HL-60 (cell line): ENCODE results near the gene CD82.

Source experiments
- GABPA ChIP-seq: IDR thresholded peaks from 2 replicates; pipeline ENCODE4 v1.6.1; 2012; ENCODE audit warnings: low read depth
- POLR2AphosphoS5 ChIP-seq: IDR thresholded peaks from 2 replicates; pipeline ENCODE4 v1.6.1; 2012; ENCODE audit warnings: low read depth
- TF ChIP-seq, protein P1 (sequence below): IDR thresholded peaks from one replicate; pipeline ENCODE4 v1.5.1; 2011; ENCODE audit warnings: low read length, control low read depth, inconsistent platforms; ENCODE audit not compliant: insufficient read depth
- TF ChIP-seq, protein P2 (sequence below): IDR thresholded peaks from 2 replicates; pipeline ENCODE4 v1.6.1; 2012; ENCODE audit warnings: low read depth; ENCODE audit not compliant: insufficient replicate concordance

DNA sequence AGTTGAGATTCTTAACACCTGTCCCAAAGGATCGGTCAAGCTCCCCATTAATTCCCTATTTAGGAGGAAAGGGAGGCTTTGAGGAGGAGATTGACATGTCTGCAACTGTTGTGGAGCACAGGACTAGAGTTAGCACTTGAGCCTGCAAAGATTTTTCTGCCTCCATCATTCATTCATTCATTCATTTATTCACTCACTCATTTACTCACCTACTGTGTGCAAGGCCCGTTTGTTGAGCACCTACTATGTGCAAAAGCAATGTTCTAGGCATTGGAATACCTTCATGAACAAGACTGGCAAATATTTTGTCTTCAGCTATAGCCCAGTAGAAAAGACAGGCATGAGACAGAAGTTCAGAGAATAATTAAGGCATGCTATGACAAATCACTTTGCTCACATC is 43.2 kb upstream of the CD82 start:
- TF ChIP-seq, protein P1, sequence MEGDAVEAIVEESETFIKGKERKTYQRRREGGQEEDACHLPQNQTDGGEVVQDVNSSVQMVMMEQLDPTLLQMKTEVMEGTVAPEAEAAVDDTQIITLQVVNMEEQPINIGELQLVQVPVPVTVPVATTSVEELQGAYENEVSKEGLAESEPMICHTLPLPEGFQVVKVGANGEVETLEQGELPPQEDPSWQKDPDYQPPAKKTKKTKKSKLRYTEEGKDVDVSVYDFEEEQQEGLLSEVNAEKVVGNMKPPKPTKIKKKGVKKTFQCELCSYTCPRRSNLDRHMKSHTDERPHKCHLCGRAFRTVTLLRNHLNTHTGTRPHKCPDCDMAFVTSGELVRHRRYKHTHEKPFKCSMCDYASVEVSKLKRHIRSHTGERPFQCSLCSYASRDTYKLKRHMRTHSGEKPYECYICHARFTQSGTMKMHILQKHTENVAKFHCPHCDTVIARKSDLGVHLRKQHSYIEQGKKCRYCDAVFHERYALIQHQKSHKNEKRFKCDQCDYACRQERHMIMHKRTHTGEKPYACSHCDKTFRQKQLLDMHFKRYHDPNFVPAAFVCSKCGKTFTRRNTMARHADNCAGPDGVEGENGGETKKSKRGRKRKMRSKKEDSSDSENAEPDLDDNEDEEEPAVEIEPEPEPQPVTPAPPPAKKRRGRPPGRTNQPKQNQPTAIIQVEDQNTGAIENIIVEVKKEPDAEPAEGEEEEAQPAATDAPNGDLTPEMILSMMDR: no peak
- TF ChIP-seq POLR2AphosphoS5 (no peak), GABPA (no peak)
- TF ChIP-seq, protein P2, sequence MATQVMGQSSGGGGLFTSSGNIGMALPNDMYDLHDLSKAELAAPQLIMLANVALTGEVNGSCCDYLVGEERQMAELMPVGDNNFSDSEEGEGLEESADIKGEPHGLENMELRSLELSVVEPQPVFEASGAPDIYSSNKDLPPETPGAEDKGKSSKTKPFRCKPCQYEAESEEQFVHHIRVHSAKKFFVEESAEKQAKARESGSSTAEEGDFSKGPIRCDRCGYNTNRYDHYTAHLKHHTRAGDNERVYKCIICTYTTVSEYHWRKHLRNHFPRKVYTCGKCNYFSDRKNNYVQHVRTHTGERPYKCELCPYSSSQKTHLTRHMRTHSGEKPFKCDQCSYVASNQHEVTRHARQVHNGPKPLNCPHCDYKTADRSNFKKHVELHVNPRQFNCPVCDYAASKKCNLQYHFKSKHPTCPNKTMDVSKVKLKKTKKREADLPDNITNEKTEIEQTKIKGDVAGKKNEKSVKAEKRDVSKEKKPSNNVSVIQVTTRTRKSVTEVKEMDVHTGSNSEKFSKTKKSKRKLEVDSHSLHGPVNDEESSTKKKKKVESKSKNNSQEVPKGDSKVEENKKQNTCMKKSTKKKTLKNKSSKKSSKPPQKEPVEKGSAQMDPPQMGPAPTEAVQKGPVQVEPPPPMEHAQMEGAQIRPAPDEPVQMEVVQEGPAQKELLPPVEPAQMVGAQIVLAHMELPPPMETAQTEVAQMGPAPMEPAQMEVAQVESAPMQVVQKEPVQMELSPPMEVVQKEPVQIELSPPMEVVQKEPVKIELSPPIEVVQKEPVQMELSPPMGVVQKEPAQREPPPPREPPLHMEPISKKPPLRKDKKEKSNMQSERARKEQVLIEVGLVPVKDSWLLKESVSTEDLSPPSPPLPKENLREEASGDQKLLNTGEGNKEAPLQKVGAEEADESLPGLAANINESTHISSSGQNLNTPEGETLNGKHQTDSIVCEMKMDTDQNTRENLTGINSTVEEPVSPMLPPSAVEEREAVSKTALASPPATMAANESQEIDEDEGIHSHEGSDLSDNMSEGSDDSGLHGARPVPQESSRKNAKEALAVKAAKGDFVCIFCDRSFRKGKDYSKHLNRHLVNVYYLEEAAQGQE: no peak
